Measurements from ENCODE around the gene TRPV3.

GRCh38 chr17:3485481-3486068 lies 72.0 kb downstream of the TRPV3 start:
- TF ChIP-seq CTCF (conservative IDR thresholded peaks at IDR 0.05; ENCODE audit: low read length) (no peak), EZH2phosphoT487 (IDR thresholded peaks at IDR 0.05; ENCODE audit: borderline replicate concordance, low read depth, low read length) (no peak)

Data from OCI-LY7 (cell line).